Sciatic nerve (tissue), 2 donors: ENCODE data around the gene CDIP1. TPM values are rescaled to one million over a fixed set of nuclear protein-coding genes. Genes with fewer than 3 reads are reported as not detected.
A peak's percentile ranks its signal among the peaks of the same experiment; 100 is the strongest.

Experiments used
- ATAC-seq: fragments of 200-7000 bp; cut with Tn5 transposase; one replicate; pipeline ENCODE4 v1.9.1; 2020; ENCODE audit warnings: mild to moderate bottlenecking, moderate library complexity
- DNase-seq: peaks from one replicate; pipeline ENCODE4 v3.0.0-alpha.2; 2020; ENCODE audit warnings: low spot score
- intact Hi-C: fragments of 100-400 bp; cut with DNase I; formaldehyde crosslinking; loops from one replicate; pipeline ENCODE4 v1.14.2; 2022
- total RNA-seq: library from RNA; stranded (reverse); fragmentation: NEBNext Ultra II Directional; extraction: Animal tissue kit (Norgen Biotek cat#: 25700); gene quantifications from one replicate; pipeline ENCODE4 v1.2.1, GENCODE V29; 2021
- donor health status: DM: no; HTN: no; CAD: no.
- donor health status: DM: no; HTN: no; CAD: no.

CDIP1 gene
- total RNA-seq, 1 donor from 2014 or later = 40.6 TPM

GRCh38 chr16:4500272-4500671 lies 38.3 kb downstream of the CDIP1 start:
- peak; percentile 80 for ATAC-seq
- intact Hi-C loops = no loop called here
- no peak for DNase-seq

- intact Hi-C loops = no loop called here
- no peak for ATAC-seq
These were observed 39.4 kb downstream of the CDIP1 start for GRCh38 chr16:4499196-4499555.

GRCh38 chr16:4498546-4499195 lies 39.9 kb downstream of the CDIP1 start:
- ATAC-seq (no peak), DNase-seq (no peak)
- intact Hi-C loops = no loop called here

More at GRCh38 chr16:4499196-4499555, 39.4 kb downstream of the CDIP1 start:
- DNase-seq = no peak

DNA sequence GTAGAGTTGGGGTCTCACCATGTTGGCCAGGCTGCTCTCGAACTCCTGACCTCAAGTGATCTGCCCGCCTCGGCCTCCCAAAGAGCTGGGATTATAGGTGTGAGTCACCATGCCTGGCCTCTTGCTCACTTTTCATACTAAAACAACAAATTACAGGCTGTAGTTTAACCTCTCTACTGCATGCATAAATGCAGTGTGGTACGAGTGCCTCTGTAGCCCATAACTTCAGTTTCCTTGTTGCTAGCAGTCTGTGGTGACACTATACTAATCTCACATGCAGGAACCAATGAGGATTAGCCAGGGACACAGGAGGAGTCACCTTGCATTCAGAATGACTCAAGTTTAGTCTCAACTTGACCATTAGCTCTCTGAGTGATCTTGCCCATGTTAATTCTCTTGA lies 42.3 kb downstream of the CDIP1 start:
- intact Hi-C loops = no loop called here
- DNase-seq (no peak), ATAC-seq (no peak)

- intact Hi-C loops = no loop called here
- DNase-seq (no peak), ATAC-seq (no peak)
These were observed 42.8 kb downstream of the CDIP1 start for GRCh38 chr16:4495766-4496165.

GRCh38 chr16:4494746-4495490 lies 43.7 kb downstream of the CDIP1 start:
- DNase-seq = no peak

GRCh38 chr16:4491898-4492297 lies 46.7 kb downstream of the CDIP1 start:
- DNase-seq (no peak), ATAC-seq (no peak)
- intact Hi-C loops = no loop called here

More at GRCh38 chr16:4494746-4495490, 43.7 kb downstream of the CDIP1 start:
- no peak for ATAC-seq
- intact Hi-C loops = no loop called here

DNA sequence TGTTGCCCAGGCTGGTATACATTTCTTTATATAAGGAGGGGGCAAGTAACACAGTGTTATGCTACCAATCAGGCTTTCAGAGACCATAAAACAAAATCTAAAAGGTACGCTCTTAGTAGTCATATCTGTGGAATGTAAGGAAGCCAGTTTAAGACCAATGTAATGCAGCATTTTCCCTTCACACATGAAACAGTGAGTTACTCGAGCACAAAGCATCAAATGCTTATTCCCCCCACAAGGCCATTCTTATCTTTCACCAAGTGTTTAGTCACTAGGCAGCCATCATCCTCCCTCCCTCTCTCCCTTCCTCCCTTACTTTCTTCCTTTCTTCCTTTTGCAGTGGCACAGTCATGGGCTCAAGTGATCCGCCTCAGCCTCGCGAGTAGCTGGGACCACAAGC lies 49.5 kb downstream of the CDIP1 start:
- intact Hi-C loops = no loop called here
- no peak for ATAC-seq

DNA sequence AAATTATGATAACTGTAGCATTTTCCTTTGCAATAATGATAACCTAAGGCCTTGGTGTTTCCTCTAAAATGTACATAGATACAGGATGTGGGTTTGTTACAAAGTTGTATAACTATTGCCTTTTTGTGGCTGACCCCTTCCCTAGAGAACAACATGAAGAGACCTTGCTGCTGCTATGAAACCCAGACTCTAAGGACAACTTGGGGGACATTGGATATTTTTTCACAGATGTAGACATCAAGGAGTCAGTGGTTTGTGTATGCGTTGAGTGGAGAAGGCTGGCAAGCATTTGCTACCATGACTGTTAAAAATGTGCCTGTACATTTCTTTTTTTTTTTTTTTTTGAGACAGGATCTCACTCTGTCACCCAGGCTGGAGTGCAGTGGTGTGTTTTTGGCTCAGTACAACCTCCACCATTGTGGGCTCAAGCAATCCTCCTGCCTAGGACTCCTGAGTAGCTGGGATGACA lies 50.0 kb downstream of the CDIP1 start:
- intact Hi-C loops = no loop called here
- ATAC-seq = no peak

More for the DNA sequence above, 49.5 kb downstream of the CDIP1 start:
- no peak for DNase-seq

DNA sequence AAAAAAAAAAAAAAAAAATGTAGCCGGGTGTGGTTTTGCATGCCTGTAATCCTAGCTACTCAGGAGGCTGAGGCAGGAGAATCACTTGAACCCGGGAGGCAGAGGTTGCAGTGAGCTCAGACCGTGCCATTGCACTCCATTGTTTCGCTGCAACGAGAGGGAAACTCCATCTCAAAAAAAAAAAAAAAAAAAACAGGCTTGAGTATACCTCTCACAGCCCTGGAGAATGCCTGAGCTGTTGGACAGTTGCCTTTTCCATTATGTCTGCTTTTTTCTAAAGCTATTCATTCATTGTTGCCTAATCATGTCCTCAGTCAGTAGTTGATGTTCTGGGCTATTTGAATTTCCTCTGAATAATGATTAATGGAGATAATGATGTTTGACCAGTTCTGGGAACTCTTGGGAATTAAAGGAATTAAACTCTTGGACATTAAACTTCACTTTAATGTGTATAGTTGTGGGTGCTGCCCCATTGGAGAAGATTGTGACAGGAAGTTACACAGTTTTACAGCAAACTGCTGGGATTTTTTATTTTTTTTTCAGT lies 50.5 kb downstream of the CDIP1 start:
- no peak for DNase-seq
- ATAC-seq = peak; percentile 16
- intact Hi-C loops = no loop called here

More for the DNA sequence above, 50.0 kb downstream of the CDIP1 start:
- DNase-seq = no peak

DNA sequence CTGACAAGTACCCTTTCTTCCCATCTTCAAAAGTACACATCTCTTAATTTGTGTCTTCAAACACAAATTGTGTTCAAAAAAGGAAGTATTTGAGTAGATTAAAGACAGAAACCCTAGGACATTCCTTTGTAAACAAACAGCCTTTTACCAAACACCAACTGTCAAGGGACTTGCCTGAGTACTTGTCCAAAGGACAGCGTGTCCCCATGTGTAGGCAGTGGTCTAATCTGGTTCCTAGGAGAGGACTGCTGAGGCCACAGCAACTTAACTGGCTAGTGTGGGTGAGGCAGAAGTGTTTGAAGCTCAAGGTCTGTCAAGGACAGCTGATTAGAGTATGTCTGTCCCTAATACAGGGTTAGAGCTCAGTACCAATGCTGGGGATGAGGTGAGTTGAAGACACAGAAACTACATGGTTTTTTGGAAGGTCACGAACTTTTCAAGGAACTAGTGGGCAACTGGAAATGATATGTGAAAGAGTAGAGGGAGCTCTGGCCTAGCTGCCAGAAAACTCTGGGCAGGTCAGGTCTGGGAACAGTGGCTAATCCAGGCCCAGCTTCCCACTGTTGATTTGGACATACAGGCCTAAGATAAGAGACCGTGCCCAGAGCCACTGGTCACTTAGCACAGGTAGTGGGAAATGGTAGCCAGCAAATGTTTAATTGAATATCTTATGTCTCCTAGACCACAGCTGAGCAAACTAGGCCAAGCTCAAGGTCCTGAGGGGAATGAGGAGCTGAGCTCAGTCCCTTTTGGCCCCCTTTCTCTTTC lies 52.3 kb downstream of the CDIP1 start:
- DNase-seq = no peak
- intact Hi-C loops = no loop called here
- peak; percentile 93 for ATAC-seq

GRCh38 chr16:4481963-4482362 lies 56.6 kb downstream of the CDIP1 start:
- intact Hi-C loops = no loop called here
- ATAC-seq (no peak), DNase-seq (no peak)

DNA sequence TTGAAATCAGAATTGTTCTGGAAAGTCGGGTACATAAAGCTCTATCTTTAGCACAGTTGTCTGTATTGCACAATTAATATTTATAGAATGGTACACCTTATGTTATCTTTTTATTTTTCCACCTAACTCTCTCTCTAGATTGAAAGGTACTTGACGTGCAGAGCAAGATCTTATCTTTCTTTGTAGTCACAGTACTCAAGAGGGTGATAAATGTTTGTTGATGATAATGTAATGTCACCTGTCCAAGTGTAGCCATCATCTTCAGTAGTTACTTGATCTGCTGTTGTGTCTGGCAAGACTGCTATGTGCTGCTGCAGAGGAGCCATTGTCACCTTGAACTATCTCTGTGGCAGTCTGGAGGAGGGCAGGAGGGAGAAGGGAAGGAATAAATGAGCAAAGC lies 57.0 kb downstream of the CDIP1 start:
- ATAC-seq = no peak
- no peak for DNase-seq
- intact Hi-C loops = no loop called here

DNA sequence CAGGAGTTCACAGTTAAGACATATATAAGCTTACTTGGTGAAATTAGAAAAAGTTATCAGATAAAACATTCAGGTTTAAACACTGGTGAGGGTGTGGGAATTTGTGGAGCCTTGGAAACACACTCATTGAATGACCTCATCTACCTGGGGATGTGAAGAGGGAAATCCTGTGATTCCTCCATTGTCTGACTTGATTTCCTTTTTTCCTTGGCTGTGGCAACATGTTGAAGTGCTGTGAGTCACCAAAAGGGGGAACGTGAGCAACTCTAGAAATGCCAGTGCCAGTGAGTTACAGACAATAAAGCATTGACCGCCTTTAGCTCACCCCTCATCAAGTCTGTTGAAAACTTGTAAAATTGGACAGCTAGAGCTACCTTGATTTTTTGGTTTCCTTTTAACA lies 60.6 kb downstream of the CDIP1 start:
- ATAC-seq = no peak

GRCh38 chr16:4475880-4476788 lies 62.4 kb downstream of the CDIP1 start, which contains the start of gene HMOX2:
Gene HMOX2, plus strand, starts transcription at chr16:4476398. Its CDS starts 29,127 bp downstream, at chr16:4505525.
- ATAC-seq (peak; percentile 95), DNase-seq (peak; percentile 95)
- intact Hi-C loops = no loop called here

More for the DNA sequence above, 60.6 kb downstream of the CDIP1 start:
- no peak for DNase-seq
- intact Hi-C loops = no loop called here

DNA sequence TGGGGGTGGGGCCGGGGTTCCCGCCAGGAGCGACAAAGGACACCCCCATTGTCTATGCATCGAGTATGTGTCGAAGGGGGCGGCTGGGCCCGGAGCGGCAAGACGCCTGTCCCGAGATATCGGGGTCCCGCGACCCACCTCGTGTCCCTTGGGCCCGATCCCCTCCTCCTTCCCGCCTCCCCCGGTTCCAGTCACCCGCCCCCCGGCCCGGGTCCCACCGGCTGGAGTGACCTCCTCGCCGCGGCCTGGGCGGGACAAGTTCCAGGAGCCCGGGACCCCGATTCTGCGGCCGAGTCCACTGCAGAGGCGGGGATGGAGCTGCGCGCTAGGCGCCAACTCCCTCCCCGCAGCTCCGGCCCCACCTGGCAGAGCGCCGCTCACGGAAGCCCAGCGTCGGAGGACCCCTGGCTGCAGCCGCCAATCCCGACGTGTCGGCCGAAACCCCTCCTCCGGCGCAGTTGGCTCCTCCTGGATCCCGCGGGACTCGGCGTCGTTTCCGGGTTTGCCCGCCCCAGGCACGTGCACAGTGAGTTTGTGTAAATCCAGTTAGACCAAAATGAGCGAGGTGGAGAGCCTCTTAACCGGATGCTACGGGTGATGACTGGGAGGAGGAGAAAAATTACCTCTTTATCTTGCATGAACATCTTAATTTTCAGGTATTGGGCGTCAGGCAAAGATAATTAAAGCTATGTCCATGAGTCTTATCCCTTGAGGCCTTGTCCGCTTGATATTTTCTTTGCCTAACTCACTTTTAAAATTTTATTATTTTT lies 64.2 kb downstream of the CDIP1 start, which contains the start of gene NMRAL1:
NMRAL1 (minus strand) TSS at position 434 of the 770 bp plus-strand sequence. CDS start 493 bp downstream, outside the sequence.
- ATAC-seq = peak; percentile 87
- intact Hi-C loops = no loop called here
- DNase-seq = peak; percentile 94

DNA sequence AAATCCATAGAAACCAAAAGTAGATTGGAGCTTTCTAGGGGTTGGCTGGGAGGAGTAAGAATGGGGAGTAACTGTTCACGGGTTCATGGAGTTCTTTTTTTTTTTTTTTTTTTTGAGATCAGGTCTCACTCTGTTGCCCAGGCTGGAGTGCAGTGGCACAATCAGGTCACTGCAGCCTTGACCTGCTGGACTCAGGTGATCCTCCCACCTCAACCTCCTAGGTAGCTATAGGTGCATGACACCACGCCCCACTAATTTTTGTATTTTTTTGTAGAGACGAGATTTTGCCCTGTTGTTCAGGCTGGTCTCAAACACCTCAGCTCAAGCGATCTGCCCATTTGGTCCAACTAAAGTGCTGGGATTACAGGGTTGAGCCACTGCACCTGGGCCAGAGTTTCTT lies 65.7 kb downstream of the CDIP1 start:
- no peak for DNase-seq
- intact Hi-C loops = no loop called here

DNA sequence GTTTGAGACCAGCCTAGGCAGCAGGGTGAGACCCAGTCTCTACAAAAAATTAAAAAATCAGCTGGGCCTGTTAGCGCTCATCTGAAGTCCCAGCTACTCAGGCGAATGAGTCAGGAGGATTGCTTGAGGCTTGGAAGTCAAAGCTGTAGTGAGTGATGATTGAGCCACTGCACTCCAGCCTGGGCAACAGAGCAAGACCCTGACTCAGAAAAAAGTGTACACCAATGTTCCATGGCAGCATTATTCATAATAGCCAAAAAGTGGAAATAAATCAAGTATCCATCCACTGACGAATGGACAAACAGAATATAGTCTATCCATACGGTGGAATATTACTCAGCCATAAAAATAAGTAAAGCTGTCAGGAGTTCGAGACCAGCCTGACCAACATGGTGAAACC lies 66.7 kb downstream of the CDIP1 start:
- intact Hi-C loops = no loop called here
- ATAC-seq = no peak
- DNase-seq = no peak

More for the DNA sequence above, 65.7 kb downstream of the CDIP1 start:
- ATAC-seq = no peak
